ENCODE measurements around the gene EOMES.

GRCh38 chr3:27680517-27681246 lies 41.4 kb downstream of the EOMES start:
- TF ChIP-seq CTCF (conservative IDR thresholded peaks at IDR 0.05 in 1 of 2, IDR thresholded peaks at IDR 0.05 in 1 of 2; ENCODE audit: low read depth in 1 of 2, low read length in 2 of 2) (no peak), EZH2 (IDR thresholded peaks at IDR 0.05; ENCODE audit: low read length, missing control alignments) (no peak)

Measured in fibroblast of lung (primary cell).